ENCODE data around the gene REPS2.
"Not testable (repeated sequence)": the region's sequence is repeated elsewhere in the genome, so short reads cannot be mapped to it uniquely, and the experiment has no call there.

The REPS2 gene

GRCh38 chrX:16946361-16946964 lies at the start of gene REPS2:
TSS of gene REPS2 (plus strand) at chrX:16946658. CDS start at chrX:16946862, 204 bp downstream.
- DNase-seq (ENCODE audit: low read depth), result no peak

- no peak for DNase-seq (ENCODE audit: low read depth)
These were observed 49.0 kb upstream of the REPS2 start for GRCh38 chrX:16897445-16897844.

- no peak for DNase-seq (ENCODE audit: low read depth)
These were observed 43.0 kb upstream of the REPS2 start for GRCh38 chrX:16903274-16904022.

- DNase-seq (ENCODE audit: low read depth), result no peak
These were observed 36.1 kb upstream of the REPS2 start for GRCh38 chrX:16910376-16910775.

- DNase-seq (ENCODE audit: low read depth), result no peak
These were observed 32.4 kb upstream of the REPS2 start for GRCh38 chrX:16914058-16914457.

- DNase-seq (ENCODE audit: low read depth), result no peak
These were observed 29.9 kb upstream of the REPS2 start for GRCh38 chrX:16916561-16916960.

GRCh38 chrX:16917120-16917519 lies 29.3 kb upstream of the REPS2 start:
- DNase-seq (ENCODE audit: low read depth), result no peak

- DNase-seq (ENCODE audit: low read depth), result no peak
These were observed 27.5 kb upstream of the REPS2 start for GRCh38 chrX:16918979-16919378.

- no peak for DNase-seq (ENCODE audit: low read depth)
These were observed 26.4 kb upstream of the REPS2 start for GRCh38 chrX:16920075-16920474.

GRCh38 chrX:16923157-16923556 lies 23.3 kb upstream of the REPS2 start:
- DNase-seq (ENCODE audit: low read depth), result no peak

GRCh38 chrX:16924631-16925480 lies 21.6 kb upstream of the REPS2 start:
- no peak for DNase-seq (ENCODE audit: low read depth)

- no peak for DNase-seq (ENCODE audit: low read depth)
These were observed 16.1 kb upstream of the REPS2 start for GRCh38 chrX:16930392-16930791.

- no peak for DNase-seq (ENCODE audit: low read depth)
These were observed 15.1 kb upstream of the REPS2 start for GRCh38 chrX:16931371-16931770.

- DNase-seq (ENCODE audit: low read depth), result no peak
These were observed 14.4 kb upstream of the REPS2 start for GRCh38 chrX:16931855-16932575.

GRCh38 chrX:16934185-16934584 lies 12.3 kb upstream of the REPS2 start:
- DNase-seq (ENCODE audit: low read depth), result no peak

GRCh38 chrX:16946971-16947562 lies 609 bp downstream of the REPS2 start:
- DNase-seq (ENCODE audit: low read depth), result no peak

- no peak for DNase-seq (ENCODE audit: low read depth)
These were observed 4.0 kb downstream of the REPS2 start for GRCh38 chrX:16950423-16950822.

- no peak for DNase-seq (ENCODE audit: low read depth)
These were observed 7.3 kb downstream of the REPS2 start for GRCh38 chrX:16953606-16954211.

- DNase-seq (ENCODE audit: low read depth), result no peak
These were observed 11.3 kb downstream of the REPS2 start for GRCh38 chrX:16957751-16958150.

- no peak for DNase-seq (ENCODE audit: low read depth)
These were observed 11.9 kb downstream of the REPS2 start for GRCh38 chrX:16958356-16958755.

GRCh38 chrX:16962661-16963060 lies 16.2 kb downstream of the REPS2 start:
- DNase-seq (ENCODE audit: low read depth), result not testable (repeated sequence)

Measured in non-pigmented ciliary epithelial cell (primary cell).